GM18520 (cell line): ENCODE measurements around the gene PRSS22.

Experiments used
- ATAC-seq: cut with Tn5 transposase; IDR thresholded peaks from one replicate; pipeline ENCODE4 v1.9.1; 2021; ENCODE audit not compliant: unreplicated experiment

Gene PRSS22

GRCh38 chr16:2852731-2853507 is 5.1 kb downstream of the PRSS22 start:
- no peak for ATAC-seq

GRCh38 chr16:2852003-2852730 is 5.8 kb downstream of the PRSS22 start:
- ATAC-seq: no peak

- no peak for ATAC-seq
Measured at GRCh38 chr16:2848933-2849725, 8.8 kb downstream of the PRSS22 start.

- no peak for ATAC-seq
Measured at GRCh38 chr16:2846511-2847310, 11.3 kb downstream of the PRSS22 start.

- ATAC-seq: no peak
Measured at GRCh38 chr16:2845116-2845515, 12.9 kb downstream of the PRSS22 start.

GRCh38 chr16:2843526-2843925 is 14.4 kb downstream of the PRSS22 start:
- ATAC-seq: no peak

- no peak for ATAC-seq
Measured at GRCh38 chr16:2842340-2843000, 15.5 kb downstream of the PRSS22 start.

- ATAC-seq: no peak
Measured at GRCh38 chr16:2841606-2842339, 16.2 kb downstream of the PRSS22 start.

- ATAC-seq: no peak
Measured at GRCh38 chr16:2840914-2841313, 17.1 kb downstream of the PRSS22 start.

- ATAC-seq: no peak
Measured at GRCh38 chr16:2839650-2840450, 18.1 kb downstream of the PRSS22 start.

GRCh38 chr16:2838928-2839327 is 19.0 kb downstream of the PRSS22 start:
- no peak for ATAC-seq

GRCh38 chr16:2836646-2837508 is 21.1 kb downstream of the PRSS22 start:
- no peak for ATAC-seq

- no peak for ATAC-seq
Measured at GRCh38 chr16:2835638-2836493, 22.1 kb downstream of the PRSS22 start.

- ATAC-seq: no peak
Measured at GRCh38 chr16:2834968-2835367, 23.0 kb downstream of the PRSS22 start.

- ATAC-seq: no peak
Measured at GRCh38 chr16:2833776-2834175, 24.2 kb downstream of the PRSS22 start.

GRCh38 chr16:2831203-2831602 is 26.8 kb downstream of the PRSS22 start:
- no peak for ATAC-seq

- ATAC-seq: no peak
Measured at GRCh38 chr16:2830355-2830695, 27.6 kb downstream of the PRSS22 start.
